Ovary (tissue), 9 donors: Measurements from ENCODE around the gene LRRC52. TPM values are rescaled to one million over a fixed set of nuclear protein-coding genes. Genes with fewer than 3 reads are reported as not detected.

ENCODE experiments used
- DNase-seq, 5 donors: peaks; one replicate each; pipeline ENCODE4 v3.0.0-alpha.2; 2019 to 2020
- H3K27ac ChIP-seq, 2 donors: fragments of 200-600 bp; one replicate each; pipeline versions ENCODE4 v1.5.1 to v1.8.0; 2019 to 2022
- H3K27me3 ChIP-seq: fragments of 200-600 bp; one replicate; pipeline ENCODE4 v1.8.0; 2022
- H3K36me3 ChIP-seq: fragments of 200-600 bp; sonication (generic); one replicate; pipeline ENCODE4 v1.5.1; 2019
- H3K4me1 ChIP-seq: one replicate; pipeline ENCODE4 v1.8.1; 2013; ENCODE audit warnings: mild to moderate bottlenecking, moderate library complexity; ENCODE audit not compliant: insufficient read depth
- H3K4me3 ChIP-seq: fragments of 200-600 bp; sonication (generic); one replicate; pipeline ENCODE4 v1.5.1; 2017
- H3K9me3 ChIP-seq, 2 donors: fragments of 200-600 bp in 1 of 2; sonication (generic) in 1 of 2; one replicate each; pipeline versions ENCODE4 v1.5.1 to v1.8.1; 2013 to 2019; ENCODE audit warnings: mild to moderate bottlenecking in 1 of 2, moderate library complexity in 1 of 2
- CTCF ChIP-seq, 3 donors: fragments of 450-650 bp in 2 of 3; fragments of 200-600 bp in 1 of 3; IDR thresholded peaks; one replicate each; pipeline versions ENCODE4 v1.5.1 to v1.8.0; 2016 to 2022; ENCODE audit warnings: antibody characterized with exemption in 3 of 3, mild to moderate bottlenecking in 1 of 3
- EP300 ChIP-seq: sonication (generic); formaldehyde crosslinking; IDR thresholded peaks from one replicate; pipeline ENCODE4 v1.6.1; 2017; ENCODE audit warnings: antibody characterized with exemption
- POLR2A ChIP-seq: fragments of 450-650 bp; IDR thresholded peaks from one replicate; pipeline ENCODE4 v1.6.1; 2017; ENCODE audit warnings: antibody characterized with exemption, mild to moderate bottlenecking, moderate library complexity
- WGBS, 3 donors: extraction: QIAGEN DNeasy Blood & Tissue Kit in 1 of 3; methylation state at CpG; one replicate each; pipeline versions ENCODE4 v1.1.5 to v1.1.7; 2013 to 2017; 5-methylcytosine and 5-hydroxymethylcytosine counted together
- intact Hi-C, 4 donors: fragments of 100-400 bp; cut with DNase I; formaldehyde crosslinking; loops; one replicate each; pipeline versions ENCODE4 v1.11.0 to v1.15.1; 2022 to 2023
- polyA plus RNA-seq, 2 donors: library from polyadenylated mRNA; stranded (reverse); fragments of 200-250 nt in 1 of 2; fragments of 350-450 nt in 1 of 2; fragmentation: Illumina TruSeq in 1 of 2; extraction: RNeasy Lipid Tissue Mini Kit (QIAGEN cat#74804) in 1 of 2; gene quantifications; one replicate each; pipeline ENCODE4 v1.2.3, GENCODE V29; 2013 to 2014
- total RNA-seq, 7 donors: library from RNA; depleted of rRNA in 2 of 7; stranded (reverse); fragments of >200 nt in 2 of 7; fragmentation: NEBNext Ultra II Directional in 3 of 7; extraction: Animal tissue kit (Norgen Biotek cat#: 25700) in 3 of 7; gene quantifications; one replicate each; pipeline versions ENCODE4 v1.1.0 to v1.2.4, GENCODE V29; 2016 to 2023
- donor health status: DM: no; HTN: no; CAD: no; lungs with moderate emphysema.
- donor health status: DM: no; HTN: no; CAD: no.
- donor health status: Bipolar disorder and iron deficiency.
- donor health status: DM: yes; HTN: yes; CAD: no.
- donor health status: DM: no; HTN: no; CAD: no.
- donor health status: DM: yes; HTN: yes; CAD: no.

Gene LRRC52
- total and polyA plus RNA-seq, 9 donors: not detected

GRCh38 chr1:165612062-165612461 lies 68.3 kb downstream of the LRRC52 start:
- Histone ChIP-seq H3K9me3 (no peaks in the 10 kb centered on the region), H3K4me1 (no peaks in the 10 kb centered on the region), H3K27ac (no peak overlapping the region), H3K4me3 (no peak overlapping the region), H3K36me3 (no peaks in the 10 kb centered on the region), H3K27me3 (no peaks in the 10 kb centered on the region)
- no peak for DNase-seq
- WGBS, 3 donors: 88 to 92% (median 89%) methylated on average over 3 of the region's 3 CpGs
- intact Hi-C loops: loop anchor here in 1 of 4 donors (5.0 kb wide), 1 partner anchor 115 kb away; no protein-coding TSS in a partner anchor
- TF ChIP-seq POLR2A: no peak
- no peak for TF ChIP-seq CTCF (IDR thresholded peaks at IDR 0.05)
- no peak for TF ChIP-seq EP300

Other genes with a start within 250 kb of the LRRC52 start
- gene LMX1A, start 187.3 kb upstream of the LRRC52 start, total RNA-seq: not detected
- under 1 TPM in 1 of 2 donors, not detected in 1; 0.15 TPM for gene LMX1A, start 187.3 kb upstream of the LRRC52 start, polyA plus RNA-seq
- 1 to 10 TPM in 5 of 7 donors, under 1 TPM in 1, not detected in 1; 0.95 to 4.5 (median 1.8) TPM for gene RXRG, start 98.9 kb upstream of the LRRC52 start, total RNA-seq
- gene RXRG, start 98.9 kb upstream of the LRRC52 start, polyA plus RNA-seq: 1 to 10 TPM in 1 of 2 donors, under 1 TPM in 1; 0.80 to 6.6 TPM
- gene MGST3, start 87.2 kb downstream of the LRRC52 start, total RNA-seq: 100 to 1,000 TPM; 137 to 167 (median 158) TPM
- gene MGST3, start 87.2 kb downstream of the LRRC52 start, polyA plus RNA-seq: 100 to 1,000 TPM; 193 to 238 TPM
- gene ALDH9A1, start 154.6 kb downstream of the LRRC52 start, total RNA-seq: 10 to 100 TPM; 38.7 to 75.3 (median 64.2) TPM
- 100 to 1,000 TPM in 1 of 2 donors, 10 to 100 TPM in 1; 55.5 to 174 TPM for gene ALDH9A1, start 154.6 kb downstream of the LRRC52 start, polyA plus RNA-seq
- 10 to 100 TPM; 38.5 to 77.7 (median 58.5) TPM for gene TMCO1, start 224.9 kb downstream of the LRRC52 start, total RNA-seq
- 100 to 1,000 TPM in 1 of 2 donors, 10 to 100 TPM in 1; 60.5 to 142 TPM for gene TMCO1, start 224.9 kb downstream of the LRRC52 start, polyA plus RNA-seq